Inflammatory macrophage treated with lipopolysaccharide for 1 hour (primary cell): Measurements from ENCODE around the gene TICAM1.

Source experiments
- DNase-seq, 2 donors: peaks; one replicate each; pipeline ENCODE4 v3.0.0-alpha.2; 2020 to 2022

TICAM1 gene

DNA sequence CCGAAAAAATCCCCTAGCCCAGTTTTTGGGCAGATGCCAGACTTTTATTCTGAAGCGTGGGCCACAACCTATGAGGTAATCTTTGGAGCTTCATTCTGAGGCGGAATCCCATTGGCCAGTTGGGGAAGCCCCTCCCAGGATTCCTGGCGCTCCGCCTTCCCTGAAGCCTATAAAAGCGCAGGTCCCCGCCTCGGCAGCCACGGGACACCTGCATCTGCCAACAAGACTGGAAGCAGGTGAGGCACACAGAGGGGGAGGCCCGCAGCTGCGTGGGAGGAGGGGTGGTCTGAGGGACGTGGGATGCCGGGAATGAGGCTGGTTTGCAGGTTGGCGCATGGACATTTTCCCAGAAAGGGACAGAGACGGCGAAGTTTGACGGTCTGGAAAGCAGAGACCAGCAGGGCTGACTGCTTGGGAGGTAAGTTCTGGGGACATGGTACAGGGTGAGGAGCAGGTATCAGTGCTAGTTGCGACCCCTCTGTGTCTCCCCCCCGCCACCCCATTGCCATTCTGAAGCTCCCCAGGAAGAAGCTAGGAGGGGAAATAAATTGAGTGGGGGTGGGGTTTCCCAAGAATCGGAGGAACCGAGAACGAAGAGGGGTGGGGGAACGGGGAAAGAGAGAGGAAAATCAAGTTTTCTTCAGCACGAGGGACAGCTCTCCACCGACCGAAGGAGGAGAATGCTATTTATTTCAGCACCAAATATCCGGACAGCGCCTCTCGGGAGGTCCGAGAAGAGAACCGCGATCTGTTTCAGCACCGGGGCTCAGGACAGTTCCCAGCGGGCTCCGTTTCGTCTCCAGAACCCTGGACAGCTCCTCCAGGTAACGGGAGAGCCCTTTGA lies 62.4 kb downstream of the TICAM1 start:
- DNase-seq: peak; percentile 53 to 77
